Adrenal gland (tissue), 5 donors: ENCODE data around the gene ZNF445.

Experiments
- CTCF ChIP-seq, 6 experiments: fragments of 450-650 bp in 4 of 6; fragments of 200-600 bp in 2 of 6; sonication (generic) in 1 of 6; IDR thresholded peaks; 1 replicate in 5 of 6; 2 replicates in 1 of 6; pipeline versions ENCODE4 v1.5.1 to v1.8.0; 2016 to 2021; ENCODE audit warnings: antibody characterized with exemption in 6 of 6, mild to moderate bottlenecking in 2 of 6, moderate library complexity in 1 of 6
- POLR2A ChIP-seq, 2 donors: fragments of 450-650 bp; IDR thresholded peaks; one replicate each; pipeline ENCODE4 v1.6.1; 2017; ENCODE audit warnings: antibody characterized with exemption in 2 of 2, mild to moderate bottlenecking in 2 of 2, moderate library complexity in 1 of 2
- donor health status: DM: no; HTN: no; CAD: no.

GRCh38 chr3:44429459-44429858 is 48.0 kb downstream of the ZNF445 start:
- TF ChIP-seq CTCF (IDR thresholded peaks at IDR 0.05) = no peak
- TF ChIP-seq POLR2A (IDR thresholded peaks at IDR 0.05) = no peak
